ENCODE results near the gene ZNF682. TPM values are rescaled to one million over a fixed set of nuclear protein-coding genes. Genes with fewer than 3 reads are reported as not detected.
A peak's percentile ranks its signal among the peaks of the same experiment; 100 is the strongest.
"Not testable (repeated sequence)": the region's sequence is repeated elsewhere in the genome, so short reads cannot be mapped to it uniquely, and the experiment has no call there.

ZNF682 gene
- total RNA-seq (2021; ENCODE audit: unreplicated experiment) (not detected), Bru-seq, nascent RNA (percentile 10 among the genes with signal in this experiment), BruChase-seq, experiment 1, labeled RNA remaining after a 6-hour chase (percentile 7 among the genes with signal in this experiment), BruChase-seq, experiment 2, labeled RNA remaining after a 2-hour chase (percentile 6 among the genes with signal in this experiment)
- not detected in 2 replicates for polyA plus RNA-seq (2012)
- long read RNA-seq: 0 reads

- TF ChIP-seq CEBPB (IDR thresholded peaks at IDR 0.05; ENCODE audit: low read depth) (no peak), ELF1 (IDR thresholded peaks at IDR 0.05; ENCODE audit: borderline replicate concordance, low read depth) (no peak), ZNF274 (IDR thresholded peaks at IDR 0.05; ENCODE audit: low read depth, low read length) (no peak), SIN3A (IDR thresholded peaks at IDR 0.05; ENCODE audit: low read depth) (no peak), ZBTB33 (IDR thresholded peaks at IDR 0.05; ENCODE audit: extremely low read depth, insufficient replicate concordance, low read length) (no peak), POLR2A (IDR thresholded peaks at IDR 0.05; ENCODE audit: borderline replicate concordance, extremely low read depth, insufficient read depth, insufficient read length) (no peak), REST (IDR thresholded peaks at IDR 0.05; ENCODE audit: low read depth) (no peak), SRF (IDR thresholded peaks at IDR 0.05; ENCODE audit: low read depth) (no peak), EZH2phosphoT487 (IDR thresholded peaks at IDR 0.05; ENCODE audit: borderline replicate concordance) (no peak), JUND (IDR thresholded peaks at IDR 0.05) (no peak), EGR1 (IDR thresholded peaks at IDR 0.05; ENCODE audit: low read depth) (no peak), ZFX (IDR thresholded peaks at IDR 0.05) (no peak), TCF7L2 (IDR thresholded peaks at IDR 0.05; ENCODE audit: borderline replicate concordance, extremely low read depth, insufficient read depth, insufficient read length) (no peak)
- TF ChIP-seq, protein P1, sequence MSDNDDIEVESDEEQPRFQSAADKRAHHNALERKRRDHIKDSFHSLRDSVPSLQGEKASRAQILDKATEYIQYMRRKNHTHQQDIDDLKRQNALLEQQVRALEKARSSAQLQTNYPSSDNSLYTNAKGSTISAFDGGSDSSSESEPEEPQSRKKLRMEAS (IDR thresholded peaks at IDR 0.05): no peak
- no peak within 1 kb of the TSS for H3K9ac ChIP-seq (ENCODE audit: low read length)
- H3K4me3 ChIP-seq (replicated peaks in 1 of 2; ENCODE audit: low read depth in 1 of 2, low read length in 2 of 2): no peak within 1 kb of the TSS
- no peaks in the 10 kb centered on the region for H3K79me2 ChIP-seq (ENCODE audit: insufficient read depth, low read length)
- H4K20me1 ChIP-seq (ENCODE audit: insufficient read depth): no peaks in the 10 kb centered on the region
- DNase-seq (ENCODE audit: low read depth, low spot score) (no peak), ATAC-seq (no peak)
- no peaks in the 10 kb centered on the region for H3K9me2 ChIP-seq (ENCODE audit: insufficient read depth)
- H3K4me2 ChIP-seq (ENCODE audit: low read length): no peak within 1 kb of the TSS
- H3K27me3 ChIP-seq (ENCODE audit: insufficient read depth, low read length): no peaks in the 10 kb centered on the region
- no peak within 1 kb of the TSS for H2AFZ ChIP-seq (ENCODE audit: low read depth, low read length, poor library complexity, severe bottlenecking)
- peaks cover 13 to 14% of the 10 kb centered on the region in 2 experiments; a peak in 2 of 4 replicates for H3K9me3 ChIP-seq (ENCODE audit: control insufficient read depth in 1 of 2, insufficient read depth in 1 of 2, low read depth in 1 of 2, low read length in 2 of 2)
- no peaks in the 10 kb centered on the region for H3K4me1 ChIP-seq (ENCODE audit: control insufficient read depth in 1 of 2, insufficient read depth in 2 of 2, low read length in 2 of 2)
- no TSS peak for BruUV-seq (replicated peaks)
- RAD21 ChIA-PET (ENCODE audit: low non-redundant PET in 1 of 2, low total read pairs in 2 of 2, uncharacterized antibody in 2 of 2, unreplicated experiment in 2 of 2): no interaction called here
- H3K27ac ChIP-seq (ENCODE audit: low read depth, low read length): no peak within 1 kb of the TSS
- no peaks in the 10 kb centered on the region for H3K36me3 ChIP-seq (ENCODE audit: control insufficient read depth in 1 of 2, insufficient read depth in 2 of 2, low read length in 2 of 2)
- CTCF ChIA-PET: no interaction called here
- POLR2A ChIA-PET: no interaction called here
- intact Hi-C loops (cut with micrococcal nuclease): no loop called here
Measured at GRCh38 chr19:20039203-20039723, at the start of gene ZNF682. Gene ZNF682, minus strand, starts transcription at chr19:20039505. Its CDS starts 160 bp downstream, at chr19:20039345.

GRCh38 chr19:20082876-20083275 is 43.6 kb upstream of the ZNF682 start:
- ATAC-seq; RAD21 ChIA-PET (ENCODE audit: low non-redundant PET in 1 of 2, low total read pairs in 2 of 2, uncharacterized antibody in 2 of 2, unreplicated experiment in 2 of 2); H3K79me2 ChIP-seq (ENCODE audit: insufficient read depth, low read length): not testable (repeated sequence)

More at GRCh38 chr19:20082876-20083275, 43.6 kb upstream of the ZNF682 start:
- POLR2A ChIA-PET; H3K36me3 ChIP-seq (ENCODE audit: control insufficient read depth in 1 of 2, insufficient read depth in 2 of 2, low read length in 2 of 2); H3K27me3 ChIP-seq (ENCODE audit: insufficient read depth, low read length); H2AFZ ChIP-seq (ENCODE audit: low read depth, low read length, poor library complexity, severe bottlenecking); H3K9me3 ChIP-seq (ENCODE audit: control insufficient read depth in 1 of 2, insufficient read depth in 1 of 2, low read depth in 1 of 2, low read length in 2 of 2); H3K27ac ChIP-seq (ENCODE audit: low read depth, low read length); H3K9me2 ChIP-seq (ENCODE audit: insufficient read depth); DNase-seq (ENCODE audit: low read depth, low spot score); H4K20me1 ChIP-seq (ENCODE audit: insufficient read depth); H3K9ac ChIP-seq (ENCODE audit: low read length); H3K4me3 ChIP-seq (replicated peaks in 1 of 2; ENCODE audit: low read depth in 1 of 2, low read length in 2 of 2); H3K4me2 ChIP-seq (ENCODE audit: low read length); intact Hi-C loops (cut with micrococcal nuclease); CTCF ChIA-PET; H3K4me1 ChIP-seq (ENCODE audit: control insufficient read depth in 1 of 2, insufficient read depth in 2 of 2, low read length in 2 of 2); BruUV-seq (replicated peaks): not testable (repeated sequence)
